NOMO-1 treated with DMSO at 0.1 percent for 48 hours (cell line): ENCODE measurements around the gene ZNF710.

Source experiments
- DNase-seq: peaks from one replicate; lab custom pipeline; 2025; ENCODE audit not compliant: unreplicated experiment; lab: John Stamatoyannopoulos, UW

ZNF710 gene

GRCh38 chr15:89991312-89991711 lies 9.8 kb upstream of the ZNF710 start:
- DNase-seq: peak; percentile 11

DNA sequence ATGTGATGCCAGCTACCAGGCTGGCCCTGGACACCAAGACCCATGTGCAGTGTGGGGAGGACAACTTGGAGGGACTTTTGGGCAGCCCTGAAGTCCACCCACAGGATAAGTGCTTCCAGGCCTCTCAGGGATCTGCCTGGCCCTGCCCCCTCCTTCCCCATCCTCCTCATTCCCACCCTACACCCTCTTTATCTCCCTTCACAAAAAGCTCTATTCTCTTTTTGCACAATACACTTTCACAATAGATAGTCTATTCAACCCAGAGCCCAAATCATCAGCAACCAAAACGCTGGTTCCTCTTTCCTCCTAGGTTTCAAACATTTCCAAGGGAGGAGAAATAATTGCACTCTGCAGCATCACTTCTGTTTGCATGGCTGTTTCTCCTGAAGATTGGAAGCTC lies 7.8 kb upstream of the ZNF710 start:
- peak; percentile 79 for DNase-seq

GRCh38 chr15:89997079-89997478 lies 4.0 kb upstream of the ZNF710 start:
- DNase-seq: no peak

- no peak for DNase-seq
Observed at GRCh38 chr15:89998141-89998661, 2.9 kb upstream of the ZNF710 start.

DNA sequence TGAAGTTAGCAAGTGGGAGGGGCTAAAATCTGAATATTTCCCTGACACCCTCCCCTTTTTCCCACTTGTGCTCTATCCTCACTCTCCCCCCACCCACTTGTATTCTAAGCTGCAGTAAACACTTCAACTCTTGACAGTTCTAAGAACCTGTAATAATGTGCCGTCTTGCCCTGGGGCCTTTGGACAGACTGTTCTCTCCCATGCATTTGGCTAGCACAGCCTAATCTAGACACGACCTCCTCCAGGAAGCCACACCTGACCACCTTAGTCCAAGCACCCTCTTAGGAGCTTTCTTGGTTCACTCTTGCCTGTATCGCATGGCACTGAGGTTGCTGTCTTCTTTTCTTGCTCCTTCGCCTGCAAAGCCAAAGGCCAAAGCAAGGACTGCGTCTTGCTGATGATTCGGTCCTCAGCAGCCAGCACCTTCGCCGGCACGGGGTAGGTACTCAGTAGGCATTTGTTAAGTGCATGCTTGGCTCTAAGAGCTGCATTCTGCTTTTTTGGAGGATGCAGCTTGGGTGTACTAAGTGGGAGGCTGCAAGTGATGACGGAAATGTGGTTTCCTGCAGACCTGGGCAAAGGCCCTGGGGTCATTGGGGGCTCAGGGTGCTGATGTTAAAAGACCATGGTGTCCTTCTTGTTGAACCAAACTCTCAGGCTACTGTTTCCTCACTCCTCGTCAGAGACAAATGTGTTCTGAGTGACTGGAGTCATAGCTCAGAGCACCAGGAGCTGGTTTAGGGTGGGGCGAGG lies 2.0 kb upstream of the ZNF710 start:
- no peak for DNase-seq

DNA sequence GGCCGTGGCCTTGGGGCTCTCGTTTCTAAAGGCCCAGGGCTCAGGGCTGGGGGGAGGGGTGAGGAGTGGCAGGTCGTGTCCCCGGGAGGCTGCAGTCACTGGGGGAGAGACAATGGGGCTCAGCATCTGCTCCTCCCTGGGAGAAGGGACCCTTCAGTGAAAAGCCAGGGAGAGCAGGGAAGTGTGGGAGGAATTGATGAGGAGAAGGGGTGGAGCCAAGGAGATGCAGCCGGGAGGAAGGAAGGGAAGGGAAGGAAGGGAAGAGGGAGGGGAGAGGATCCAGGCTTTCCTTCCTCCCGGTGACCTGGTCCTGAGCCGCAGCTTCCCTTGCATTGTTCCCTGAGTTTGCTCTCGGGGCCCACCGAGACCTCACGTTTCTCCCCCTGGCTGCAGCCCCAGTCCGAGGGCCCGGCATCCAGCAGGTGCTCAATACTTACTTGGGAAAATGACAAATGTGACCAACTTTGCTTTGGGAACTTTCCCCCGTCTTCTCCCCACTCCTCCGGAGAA lies 1.4 kb upstream of the ZNF710 start:
- no peak for DNase-seq

GRCh38 chr15:90000186-90001001 lies 730 bp upstream of the ZNF710 start:
- DNase-seq: peak; percentile 50

- DNase-seq: peak; percentile 37
Observed at GRCh38 chr15:90001683-90002427, 731 bp downstream of the ZNF710 start.

GRCh38 chr15:90002428-90002844 lies 1.3 kb downstream of the ZNF710 start:
- peak; percentile 34 for DNase-seq

- DNase-seq: no peak
Observed at GRCh38 chr15:90003736-90004135, 2.6 kb downstream of the ZNF710 start.

DNA sequence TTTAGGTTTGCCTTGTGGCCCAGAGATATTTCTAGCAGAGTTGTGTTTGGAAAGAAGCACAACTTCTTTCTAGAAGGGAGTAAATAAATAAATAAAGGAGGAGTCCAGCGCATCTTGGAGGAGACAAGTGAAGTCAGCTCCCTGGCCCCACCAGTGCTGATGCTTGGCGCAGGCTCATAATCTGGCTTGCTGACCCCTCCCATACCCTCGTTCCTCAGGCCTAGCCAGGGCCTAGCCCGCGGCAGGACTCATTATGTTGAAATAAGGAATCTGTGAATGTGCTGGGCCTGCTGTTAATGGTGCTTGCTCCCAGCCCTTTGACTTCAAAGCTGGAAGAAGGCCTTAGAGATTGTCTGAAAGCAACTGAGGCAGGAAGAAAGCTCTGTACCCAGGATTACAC lies 3.1 kb downstream of the ZNF710 start:
- DNase-seq: no peak

GRCh38 chr15:90004671-90005070 lies 3.5 kb downstream of the ZNF710 start:
- DNase-seq: peak; percentile 92

- DNase-seq: no peak
Observed at GRCh38 chr15:90006217-90007075, 5.3 kb downstream of the ZNF710 start.

DNA sequence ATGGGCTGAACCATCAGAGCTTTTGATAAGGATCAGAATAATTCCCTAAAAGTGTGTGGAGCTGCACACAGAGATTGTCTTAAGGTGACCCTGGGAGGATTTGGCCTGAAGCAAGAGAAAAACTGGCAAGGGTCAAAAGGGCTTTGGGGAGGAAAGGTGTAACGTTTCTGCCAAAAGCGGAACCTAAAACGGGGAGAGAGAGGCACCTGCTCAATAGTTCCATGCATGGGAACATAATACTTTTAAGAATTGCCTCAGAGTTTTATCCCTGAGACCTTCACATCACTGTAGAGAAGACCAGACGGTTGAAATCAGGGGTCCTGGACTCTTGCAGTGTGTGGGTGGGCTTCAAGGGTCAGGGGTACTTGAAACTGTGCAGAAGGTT lies 5.9 kb downstream of the ZNF710 start:
- DNase-seq: no peak

DNA sequence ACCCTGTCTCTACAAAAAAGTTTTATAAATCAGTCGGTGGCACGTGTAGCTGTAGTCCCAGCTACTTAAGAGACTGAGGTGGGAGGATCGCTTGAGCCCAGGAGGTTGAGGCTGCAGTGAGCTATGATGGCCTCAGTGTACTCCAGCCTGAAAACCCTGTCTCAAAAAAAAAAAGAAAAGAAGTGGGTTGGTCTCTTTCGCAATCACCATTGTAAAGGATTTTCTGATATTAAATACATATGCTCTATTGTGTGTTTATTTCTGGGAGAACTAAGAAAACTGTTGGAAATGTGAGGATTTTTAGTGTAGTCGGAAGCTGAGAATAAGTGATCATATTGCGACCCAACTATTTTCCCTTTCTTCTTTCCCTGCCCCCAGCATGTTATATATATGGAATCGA lies 7.5 kb downstream of the ZNF710 start:
- no peak for DNase-seq

DNA sequence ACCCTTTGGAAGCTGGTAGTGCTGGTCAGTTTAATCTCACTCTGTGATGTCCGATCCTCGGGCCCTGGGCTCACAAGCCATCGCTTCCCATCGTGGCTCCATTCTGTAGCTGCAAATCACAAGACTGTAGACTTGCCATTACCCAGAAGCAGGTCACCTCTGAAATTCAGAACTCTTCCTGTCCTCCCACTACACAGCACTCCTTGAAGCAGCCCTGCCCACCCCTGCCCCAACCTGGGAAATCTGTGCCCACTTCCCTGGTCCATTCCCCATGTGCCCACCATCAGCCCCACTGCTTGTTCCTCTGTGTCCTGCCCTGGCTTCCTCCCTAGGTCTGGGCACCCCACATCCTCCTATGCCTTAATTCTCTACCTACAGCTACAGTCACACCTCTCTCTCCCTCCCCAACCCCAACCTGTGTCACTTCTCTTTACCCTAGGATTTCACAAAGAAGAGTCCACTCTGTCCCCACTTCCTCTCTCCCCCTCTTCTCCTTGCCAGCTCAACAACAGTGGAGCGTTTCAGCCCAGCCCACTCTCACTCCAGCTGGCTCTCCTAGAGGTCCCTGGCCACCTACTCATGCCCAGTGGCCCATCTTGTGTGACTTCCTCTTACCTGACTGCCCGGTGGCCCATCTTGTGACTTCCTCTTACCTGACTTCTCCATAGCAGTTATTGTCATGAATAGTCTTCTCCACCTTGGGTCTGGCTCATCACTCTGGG lies 8.3 kb downstream of the ZNF710 start:
- peak; percentile 18 for DNase-seq

DNA sequence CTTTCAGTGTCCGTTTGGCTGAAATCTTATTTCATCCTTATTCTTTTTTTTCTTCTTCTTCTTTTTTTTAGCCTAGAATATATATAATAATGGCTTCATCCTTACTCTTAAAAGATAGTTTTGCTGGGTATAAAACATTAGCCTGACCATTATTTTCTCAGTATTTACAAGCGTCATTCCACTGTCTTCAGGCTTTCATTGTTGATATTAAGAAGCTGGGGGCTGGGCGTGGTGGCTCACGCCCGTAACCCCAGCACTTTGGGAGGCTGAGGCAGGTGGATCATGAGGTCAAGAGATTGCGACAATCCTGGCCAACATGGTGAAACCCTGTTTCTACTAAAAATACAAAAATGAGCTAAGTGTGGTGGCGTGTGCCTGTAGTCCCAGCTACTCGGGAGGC lies 10.6 kb downstream of the ZNF710 start:
- no peak for DNase-seq

GRCh38 chr15:90013503-90013937 lies 12.4 kb downstream of the ZNF710 start:
- DNase-seq: peak; percentile 89

DNA sequence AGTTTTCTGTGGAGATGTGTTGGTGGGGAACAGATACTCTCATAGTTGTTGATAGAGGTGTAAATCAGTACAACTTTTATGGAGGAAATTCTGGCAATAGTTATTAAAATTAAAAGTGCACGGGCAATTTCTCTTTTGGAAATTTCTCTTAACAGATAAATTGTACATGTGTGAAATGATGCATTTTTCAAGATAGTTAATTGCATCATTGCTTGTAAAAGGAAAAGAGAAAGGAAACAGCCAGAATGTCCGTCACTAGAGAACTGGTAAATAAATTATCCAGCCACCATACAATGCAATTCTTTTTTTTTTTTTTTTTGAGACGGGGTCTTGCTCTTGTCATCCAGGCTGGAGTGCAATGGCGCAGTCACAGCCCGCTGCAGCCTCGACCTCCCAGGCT lies 14.2 kb downstream of the ZNF710 start:
- peak; percentile 3 for DNase-seq

DNA sequence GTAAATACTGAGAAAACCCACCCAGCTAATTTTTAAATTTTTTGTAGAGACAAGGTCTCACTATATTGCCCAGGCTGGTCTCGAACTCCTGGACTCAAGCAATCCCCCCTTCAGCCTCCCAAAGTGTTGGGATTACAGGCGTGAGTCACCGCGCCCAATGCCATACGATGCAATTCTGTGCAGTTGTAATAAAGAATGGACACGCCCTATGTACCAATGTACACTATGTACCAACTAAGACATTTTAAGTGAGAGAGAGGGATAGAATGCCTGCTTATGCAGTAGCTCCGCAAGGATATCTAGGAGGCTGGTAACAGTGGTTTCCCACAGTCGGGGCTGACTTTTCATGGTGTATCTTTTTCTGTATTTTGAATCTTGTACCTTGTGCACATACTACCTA lies 14.6 kb downstream of the ZNF710 start:
- DNase-seq: no peak
